Hepatocyte (in vitro differentiated cells): Measurements from ENCODE around the gene HOXD9.
A peak's percentile ranks its signal among the peaks of the same experiment; 100 is the strongest.

Experiments
- EZH2 ChIP-seq: fragments of 200-600 bp; sonication (generic); IDR thresholded peaks from 2 replicates; pipeline ENCODE4 v1.6.1; 2016; ENCODE audit warnings: antibody characterized with exemption, mild to moderate bottlenecking, borderline replicate concordance
- EZH2phosphoT487 ChIP-seq: fragments of 200-600 bp; sonication (generic); IDR thresholded peaks from one replicate; pipeline ENCODE4 v1.6.1; 2018; ENCODE audit warnings: antibody characterized with exemption, mild to moderate bottlenecking, low read depth, moderate library complexity; ENCODE audit not compliant: unreplicated experiment, severe bottlenecking
- TF ChIP-seq, protein P1 (sequence below): fragments of 200-600 bp; sonication (generic); IDR thresholded peaks from 2 replicates; pipeline ENCODE4 v1.5.1; 2016; ENCODE audit warnings: antibody characterized with exemption, mild to moderate bottlenecking; ENCODE audit not compliant: poor library complexity

DNA sequence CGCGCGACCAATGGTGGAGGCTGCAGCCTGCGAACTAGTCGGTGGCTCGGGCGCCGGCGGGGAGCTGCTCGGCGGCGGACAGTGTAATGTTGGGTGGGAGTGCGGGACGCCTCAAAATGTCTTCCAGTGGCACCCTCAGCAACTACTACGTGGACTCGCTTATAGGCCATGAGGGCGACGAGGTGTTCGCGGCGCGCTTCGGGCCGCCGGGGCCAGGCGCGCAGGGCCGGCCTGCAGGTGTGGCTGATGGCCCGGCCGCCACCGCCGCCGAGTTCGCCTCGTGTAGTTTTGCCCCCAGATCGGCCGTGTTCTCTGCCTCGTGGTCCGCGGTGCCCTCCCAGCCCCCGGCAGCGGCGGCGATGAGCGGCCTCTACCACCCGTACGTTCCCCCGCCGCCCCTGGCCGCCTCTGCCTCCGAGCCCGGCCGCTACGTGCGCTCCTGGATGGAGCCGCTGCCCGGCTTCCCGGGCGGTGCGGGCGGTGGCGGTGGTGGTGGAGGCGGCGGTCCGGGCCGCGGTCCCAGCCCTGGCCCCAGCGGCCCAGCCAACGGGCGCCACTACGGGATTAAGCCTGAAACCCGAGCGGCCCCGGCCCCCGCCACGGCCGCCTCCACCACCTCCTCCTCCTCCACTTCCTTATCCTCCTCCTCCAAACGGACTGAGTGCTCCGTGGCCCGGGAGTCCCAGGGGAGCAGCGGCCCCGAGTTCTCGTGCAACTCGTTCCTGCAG is at the start of gene HOXD9:
- TF ChIP-seq, protein P1, sequence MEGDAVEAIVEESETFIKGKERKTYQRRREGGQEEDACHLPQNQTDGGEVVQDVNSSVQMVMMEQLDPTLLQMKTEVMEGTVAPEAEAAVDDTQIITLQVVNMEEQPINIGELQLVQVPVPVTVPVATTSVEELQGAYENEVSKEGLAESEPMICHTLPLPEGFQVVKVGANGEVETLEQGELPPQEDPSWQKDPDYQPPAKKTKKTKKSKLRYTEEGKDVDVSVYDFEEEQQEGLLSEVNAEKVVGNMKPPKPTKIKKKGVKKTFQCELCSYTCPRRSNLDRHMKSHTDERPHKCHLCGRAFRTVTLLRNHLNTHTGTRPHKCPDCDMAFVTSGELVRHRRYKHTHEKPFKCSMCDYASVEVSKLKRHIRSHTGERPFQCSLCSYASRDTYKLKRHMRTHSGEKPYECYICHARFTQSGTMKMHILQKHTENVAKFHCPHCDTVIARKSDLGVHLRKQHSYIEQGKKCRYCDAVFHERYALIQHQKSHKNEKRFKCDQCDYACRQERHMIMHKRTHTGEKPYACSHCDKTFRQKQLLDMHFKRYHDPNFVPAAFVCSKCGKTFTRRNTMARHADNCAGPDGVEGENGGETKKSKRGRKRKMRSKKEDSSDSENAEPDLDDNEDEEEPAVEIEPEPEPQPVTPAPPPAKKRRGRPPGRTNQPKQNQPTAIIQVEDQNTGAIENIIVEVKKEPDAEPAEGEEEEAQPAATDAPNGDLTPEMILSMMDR = no peak
- TF ChIP-seq EZH2 (peak; percentile 65), EZH2phosphoT487 (peak; percentile 88)
